ENCODE measurements around the gene MAN1C1. TPM values are rescaled to one million over a fixed set of nuclear protein-coding genes. Genes with fewer than 3 reads are reported as not detected.

The MAN1C1 gene
- total and polyA plus RNA-seq, 9 of the 15 experiments (the other 6 are each of a cell fraction or from before 2014, with no cell fraction given): 0.04 to 0.44 (median 0.10) TPM; not detected in 3

- no peak overlapping the region for H3K4me2 ChIP-seq (ENCODE audit: insufficient read depth, low read length)
- FAIRE-seq (no peak), ATAC-seq (no peak), DNase-seq (ENCODE audit: extremely low read depth in 1 of 4, low spot score in 3 of 4) (no peak)
- no TSS peak for BruUV-seq (replicated peaks)
- no peak overlapping the region for H3K27ac ChIP-seq (ENCODE audit: extremely low read depth, low read depth, low read length)
- no peaks in the 10 kb centered on the region for H3K9me1 ChIP-seq (ENCODE audit: control insufficient read depth, insufficient read depth, low read length)
- no peak overlapping the region for H2AFZ ChIP-seq (ENCODE audit: low read depth, low read length)
- H3K4me1 ChIP-seq (replicated peaks in 1 of 2; ENCODE audit: control insufficient read depth in 2 of 2, insufficient read depth in 2 of 2, low read length in 2 of 2): no peaks in the 10 kb centered on the region
- CTCF ChIA-PET (ENCODE audit: low intra/inter-chr PET ratio): no interaction called here
- H3K9ac ChIP-seq (ENCODE audit: insufficient read depth in 1 of 2, low read depth in 2 of 2, low read length in 2 of 2): peak overlapping the region in 1 of 2 experiments; percentile 45; a peak in 1 of 4 replicates
- no peaks in the 10 kb centered on the region for H4K20me1 ChIP-seq (replicated peaks; ENCODE audit: control insufficient read depth, insufficient read depth, low read length)
- in situ Hi-C loops (cut with MboI): no loop called here
- H3K36me3 ChIP-seq (ENCODE audit: control insufficient read depth, insufficient read depth, low read length): no peaks in the 10 kb centered on the region
- no peaks in the 10 kb centered on the region for H3K9me3 ChIP-seq (replicated peaks; ENCODE audit: control insufficient read depth, insufficient read depth, low read depth, low read length)
- intact Hi-C loops (cut with micrococcal nuclease): no loop called here
- no peak for TF ChIP-seq SAFB2 (IDR thresholded peaks at IDR 0.05; ENCODE audit: borderline replicate concordance, low read depth, low read length, severe bottlenecking)
- TF ChIP-seq CBFA2T2 (conservative IDR thresholded peaks at IDR 0.05): no peak
- no peak for TF ChIP-seq ZNF347 (CRISPR knock-in tag; IDR thresholded peaks at IDR 0.05; ENCODE audit: low read depth)
- TF ChIP-seq, protein P1, sequence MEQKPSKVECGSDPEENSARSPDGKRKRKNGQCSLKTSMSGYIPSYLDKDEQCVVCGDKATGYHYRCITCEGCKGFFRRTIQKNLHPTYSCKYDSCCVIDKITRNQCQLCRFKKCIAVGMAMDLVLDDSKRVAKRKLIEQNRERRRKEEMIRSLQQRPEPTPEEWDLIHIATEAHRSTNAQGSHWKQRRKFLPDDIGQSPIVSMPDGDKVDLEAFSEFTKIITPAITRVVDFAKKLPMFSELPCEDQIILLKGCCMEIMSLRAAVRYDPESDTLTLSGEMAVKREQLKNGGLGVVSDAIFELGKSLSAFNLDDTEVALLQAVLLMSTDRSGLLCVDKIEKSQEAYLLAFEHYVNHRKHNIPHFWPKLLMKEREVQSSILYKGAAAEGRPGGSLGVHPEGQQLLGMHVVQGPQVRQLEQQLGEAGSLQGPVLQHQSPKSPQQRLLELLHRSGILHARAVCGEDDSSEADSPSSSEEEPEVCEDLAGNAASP (IDR thresholded peaks at IDR 0.05): no peak
- TF ChIP-seq FOXJ2 (tag; IDR thresholded peaks at IDR 0.05): no peak
- TF ChIP-seq TFAP4 (CRISPR knock-in tag; IDR thresholded peaks at IDR 0.05; ENCODE audit: borderline replicate concordance): no peak
- TF ChIP-seq ZBTB33 (CRISPR knock-in tag; IDR thresholded peaks at IDR 0.05): no peak
- no peak for TF ChIP-seq TGIF2 (CRISPR knock-in tag; IDR thresholded peaks at IDR 0.05)
- TF ChIP-seq ZC3H11A (IDR thresholded peaks at IDR 0.05; ENCODE audit: low read depth, low read length): no peak
- TF ChIP-seq SMARCC2 (IDR thresholded peaks at IDR 0.05; ENCODE audit: low read depth): no peak
- TF ChIP-seq GABPA (tag; conservative IDR thresholded peaks at IDR 0.05; ENCODE audit: low read depth): no peak
- TF ChIP-seq TEAD4 (IDR thresholded peaks at IDR 0.05; ENCODE audit: low read length): no peak
- TF ChIP-seq TEAD4 (CRISPR knock-in tag; IDR thresholded peaks at IDR 0.05; ENCODE audit: borderline replicate concordance): no peak
- no peak for TF ChIP-seq OTX1 (CRISPR knock-in tag; IDR thresholded peaks at IDR 0.05)
- no peak for TF ChIP-seq MTF1 (CRISPR knock-in tag; IDR thresholded peaks at IDR 0.05; ENCODE audit: borderline replicate concordance)
- TF ChIP-seq TCF7 (IDR thresholded peaks at IDR 0.05; ENCODE audit: borderline replicate concordance): no peak
- TF ChIP-seq ERF (CRISPR knock-in tag; IDR thresholded peaks at IDR 0.05): no peak
- TF ChIP-seq DDX20 (tag; IDR thresholded peaks at IDR 0.05; ENCODE audit: low read depth): no peak
- no peak for TF ChIP-seq HDGF (IDR thresholded peaks at IDR 0.05)
- TF ChIP-seq, protein P2, sequence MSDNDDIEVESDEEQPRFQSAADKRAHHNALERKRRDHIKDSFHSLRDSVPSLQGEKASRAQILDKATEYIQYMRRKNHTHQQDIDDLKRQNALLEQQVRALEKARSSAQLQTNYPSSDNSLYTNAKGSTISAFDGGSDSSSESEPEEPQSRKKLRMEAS (CRISPR knock-in tag; IDR thresholded peaks at IDR 0.05): no peak
- peaks cover 58 to 79% of the 10 kb centered on the region in 2 experiments for H3K27me3 ChIP-seq (ENCODE audit: control insufficient read depth in 2 of 2, insufficient read depth in 2 of 2, low read length in 2 of 2)
- WGBS (ENCODE audit: insufficient coverage, low coverage, missing lambda C conversion rate): 2% methylated on average over 13 of the region's 13 CpGs
- no peaks in the 10 kb centered on the region for H3K79me2 ChIP-seq (ENCODE audit: control insufficient read depth, insufficient read depth, low read length)
- no peak overlapping the region for H3K4me3 ChIP-seq
- POLR2A ChIA-PET: interaction anchor here (1.2 to 2.0 kb wide), 3 partner anchors 11 to 19 kb away, joined by 4 to 5 read pairs (median 4); no protein-coding TSS in a partner anchor
These were observed 42.3 kb downstream of the MAN1C1 start for GRCh38 chr1:25658791-25659431.
